Stimulated activated naive CD4-positive, alpha-beta T cell treated with Interleukin-2 at 50 U/mL for 16 hours (primary cell): ENCODE results near the gene EGFL8.
A peak's percentile ranks its signal among the peaks of the same experiment; 100 is the strongest.

Experiments used
- DNase-seq: peaks from one replicate; lab custom pipeline; 2025; lab: John Stamatoyannopoulos, UW

The EGFL8 gene

DNA sequence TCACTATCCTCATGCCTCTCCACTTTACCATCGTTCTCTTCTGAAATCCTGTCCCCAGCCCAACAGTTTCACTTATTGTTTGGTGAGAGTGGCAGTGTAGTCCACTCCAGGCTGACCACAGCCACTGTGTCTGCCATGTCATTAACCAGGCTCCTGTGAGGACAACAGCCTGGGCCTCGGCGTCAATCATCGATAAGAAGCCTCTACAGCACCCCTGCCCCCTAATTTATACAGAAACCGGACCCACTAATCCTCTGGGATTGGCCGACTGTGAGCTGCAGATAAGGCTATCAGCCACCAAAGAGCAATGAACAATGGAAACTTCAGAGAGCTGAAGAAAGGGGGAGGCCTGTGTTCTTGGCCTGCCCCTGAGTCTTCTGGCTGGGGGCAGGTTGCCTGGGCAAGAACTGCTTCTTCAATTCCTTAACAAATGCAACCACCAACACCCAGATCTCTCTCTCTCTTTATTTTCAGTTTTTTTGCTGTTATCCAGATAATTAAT is 3.4 kb downstream of the EGFL8 start:
- no peak for DNase-seq

DNA sequence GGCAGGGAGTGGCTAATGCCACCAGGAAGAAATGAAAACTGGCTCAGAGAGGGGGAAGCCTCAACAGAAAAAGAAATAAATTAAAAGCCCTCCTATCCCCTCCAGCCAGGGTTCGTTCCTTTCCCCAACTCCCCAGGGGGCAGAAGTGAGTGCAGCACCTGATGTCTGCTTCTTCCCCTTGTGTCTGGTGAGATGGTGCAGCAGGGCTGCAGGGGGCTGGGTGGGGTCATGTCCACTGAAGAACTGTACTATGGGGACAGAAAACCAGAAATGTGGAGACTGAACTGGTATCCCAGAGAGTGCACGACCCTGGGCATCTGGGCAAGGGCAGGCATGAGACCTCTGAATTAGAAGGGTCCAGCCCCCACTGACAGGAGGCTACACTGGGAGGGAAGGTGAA is 4.0 kb downstream of the EGFL8 start:
- DNase-seq = no peak

DNA sequence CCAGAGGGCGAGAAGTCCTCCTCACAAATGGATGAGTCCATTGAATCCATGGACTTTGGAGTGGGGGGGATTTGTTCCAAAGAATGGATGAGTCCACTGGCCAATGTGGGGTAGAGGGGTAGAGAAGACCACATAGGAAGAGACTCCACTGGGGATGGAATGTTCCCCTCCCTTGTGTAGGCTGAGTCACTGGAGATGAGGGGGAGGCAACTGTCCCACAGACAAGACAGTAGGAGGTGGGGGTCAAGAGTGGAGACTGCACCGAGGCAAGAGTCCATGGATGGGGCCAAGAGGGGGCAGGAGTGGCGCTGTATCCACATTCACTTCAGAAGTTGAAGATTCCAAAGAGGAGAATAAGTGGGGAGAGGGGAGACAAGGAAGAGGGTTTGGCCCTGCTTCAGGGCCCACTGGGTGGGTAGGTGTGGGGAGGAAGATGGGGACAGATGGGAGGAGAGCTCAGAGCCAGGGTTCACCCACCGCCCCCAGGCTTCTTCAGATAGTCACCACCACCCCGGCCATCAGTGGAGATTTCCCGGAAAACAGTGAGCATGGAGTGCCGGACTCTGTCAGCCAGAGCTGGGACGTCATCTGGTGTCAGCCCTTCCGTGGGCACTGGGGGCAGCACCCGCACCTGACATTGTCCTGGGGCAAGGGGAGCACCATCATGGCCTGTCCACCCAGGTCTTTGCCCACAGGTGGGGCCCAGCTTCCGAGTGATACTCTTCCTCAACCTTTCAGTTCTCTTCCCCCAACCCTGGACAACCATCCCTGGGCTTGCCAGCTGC is 4.6 kb downstream of the EGFL8 start:
- DNase-seq = no peak

DNA sequence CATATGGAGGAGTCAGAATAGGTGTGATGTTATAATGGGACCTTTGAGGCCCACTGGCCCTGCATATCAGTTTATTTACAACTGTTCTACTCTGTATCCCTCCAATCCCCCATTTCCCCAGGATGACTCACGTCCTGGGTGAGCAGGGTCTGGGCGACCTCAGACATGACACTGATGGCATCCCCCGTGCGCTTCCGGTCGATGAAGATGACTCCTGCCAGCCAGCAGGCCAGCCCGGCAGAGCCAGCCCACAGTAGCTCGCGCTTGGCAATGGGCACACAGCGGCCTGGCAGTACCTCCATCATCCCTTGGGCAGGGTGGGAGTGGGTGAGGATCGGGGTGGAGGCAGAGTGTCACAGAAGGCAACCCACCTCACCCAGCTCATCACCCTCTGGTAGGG is 5.9 kb downstream of the EGFL8 start:
- no peak for DNase-seq

GRCh38 chr6:32171234-32171633 is 6.8 kb downstream of the EGFL8 start:
- DNase-seq = no peak

- no peak for DNase-seq
Observed at GRCh38 chr6:32173051-32173727, 8.8 kb downstream of the EGFL8 start.

DNA sequence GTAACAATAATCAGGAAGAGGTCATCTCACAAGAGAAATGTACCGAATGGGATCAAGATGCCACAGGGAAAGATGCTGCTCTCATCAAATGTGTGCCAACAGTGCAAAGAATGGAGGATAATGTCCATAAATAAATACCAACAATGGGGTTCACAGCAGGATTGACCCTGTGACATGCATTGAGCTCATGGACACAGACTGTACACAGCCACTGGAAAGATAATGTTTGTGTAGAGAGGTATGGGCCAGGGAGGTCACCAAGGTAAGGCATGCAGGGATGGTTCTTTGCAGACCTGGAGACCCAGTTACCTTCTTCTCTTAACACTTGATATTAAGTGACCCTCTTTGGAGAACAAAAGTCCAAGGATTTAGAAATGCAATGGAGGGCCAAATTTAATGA is 10.0 kb downstream of the EGFL8 start:
- DNase-seq = no peak

GRCh38 chr6:32175322-32175710 is 10.9 kb downstream of the EGFL8 start:
- no peak for DNase-seq

GRCh38 chr6:32175711-32176475 is 11.5 kb downstream of the EGFL8 start, which contains the start of gene AGPAT1:
TSS of gene AGPAT1 (minus strand) at chr6:32176084. CDS start at chr6:32171496, 4,588 bp downstream.
- DNase-seq = peak; percentile 95

DNA sequence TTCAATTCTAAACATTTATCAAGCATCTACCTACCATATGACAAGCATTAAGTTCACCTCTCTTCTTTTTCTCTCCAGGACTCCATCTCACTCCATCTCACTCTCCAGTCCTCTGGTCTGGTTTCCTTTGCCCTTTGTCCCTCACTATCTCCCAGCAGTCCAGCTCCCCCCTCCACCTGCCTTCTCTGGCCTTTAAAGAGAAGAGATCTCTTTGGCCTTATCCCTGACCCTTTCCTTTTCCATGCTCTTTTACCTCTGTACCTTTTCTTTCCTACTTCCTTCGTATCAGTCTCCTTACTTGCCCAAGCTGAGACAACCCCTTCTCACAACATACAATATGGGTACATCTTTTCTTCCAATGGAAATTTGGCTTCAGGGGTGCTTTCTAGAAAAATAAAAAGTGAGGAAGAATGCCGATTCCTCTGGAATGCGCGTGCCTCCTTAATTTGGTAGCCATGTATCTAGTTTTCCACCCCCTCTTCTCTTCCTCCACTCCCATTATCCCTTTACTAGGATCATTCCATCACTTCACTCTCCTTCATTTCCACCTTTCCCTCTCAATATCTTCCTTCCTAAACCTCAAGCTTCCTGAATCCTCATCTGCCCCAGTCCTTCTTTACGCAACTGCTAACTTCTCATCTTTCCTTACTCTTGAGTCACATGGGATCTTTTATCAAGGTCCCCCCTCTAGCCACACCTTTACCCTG is 12.2 kb downstream of the EGFL8 start:
- DNase-seq = no peak

- peak; percentile 53 for DNase-seq
Observed at GRCh38 chr6:32177183-32177787, 12.9 kb downstream of the EGFL8 start.

DNA sequence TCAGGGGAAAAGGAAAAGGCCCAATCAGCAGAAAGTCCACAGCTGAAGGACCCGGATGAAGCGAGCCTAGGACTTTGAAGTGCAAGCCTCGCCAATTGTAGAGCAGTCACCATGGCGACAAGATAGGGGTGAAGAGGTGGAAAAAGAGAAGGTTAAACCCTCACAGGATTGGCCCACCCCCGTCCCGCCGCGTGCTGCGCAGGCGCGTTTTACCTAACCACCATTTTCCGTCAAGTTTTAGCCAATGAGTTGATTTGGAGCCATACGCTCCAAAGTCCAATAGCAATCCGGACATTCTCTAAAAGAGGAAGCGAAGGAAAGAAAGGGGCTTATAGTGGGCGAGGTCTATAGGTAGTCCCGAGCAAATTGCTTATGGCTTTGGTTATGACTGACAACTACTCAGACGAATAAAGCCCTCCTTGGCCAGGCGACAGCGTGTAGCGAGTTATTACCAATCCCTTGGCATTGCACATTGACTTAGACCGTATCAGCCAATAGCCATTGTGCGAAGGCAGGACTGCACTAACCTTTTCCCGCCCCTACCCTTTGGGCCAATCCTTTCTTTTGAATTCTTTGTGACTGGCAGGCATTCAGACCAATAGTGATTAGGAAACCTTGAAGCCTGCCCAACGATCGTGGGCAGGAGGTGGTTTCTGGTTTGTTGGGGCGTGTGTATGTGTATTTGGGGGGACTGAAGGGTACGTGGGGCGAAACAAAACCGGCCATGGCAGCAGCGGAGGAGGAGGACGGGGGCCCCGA is 13.6 kb downstream of the EGFL8 start, which contains the start of gene RNF5:
RNF5 (plus strand) TSS at position 618 of the 759 bp plus-strand sequence; CDS start at position 725, 107 bp downstream.
- peak; percentile 92 for DNase-seq

DNA sequence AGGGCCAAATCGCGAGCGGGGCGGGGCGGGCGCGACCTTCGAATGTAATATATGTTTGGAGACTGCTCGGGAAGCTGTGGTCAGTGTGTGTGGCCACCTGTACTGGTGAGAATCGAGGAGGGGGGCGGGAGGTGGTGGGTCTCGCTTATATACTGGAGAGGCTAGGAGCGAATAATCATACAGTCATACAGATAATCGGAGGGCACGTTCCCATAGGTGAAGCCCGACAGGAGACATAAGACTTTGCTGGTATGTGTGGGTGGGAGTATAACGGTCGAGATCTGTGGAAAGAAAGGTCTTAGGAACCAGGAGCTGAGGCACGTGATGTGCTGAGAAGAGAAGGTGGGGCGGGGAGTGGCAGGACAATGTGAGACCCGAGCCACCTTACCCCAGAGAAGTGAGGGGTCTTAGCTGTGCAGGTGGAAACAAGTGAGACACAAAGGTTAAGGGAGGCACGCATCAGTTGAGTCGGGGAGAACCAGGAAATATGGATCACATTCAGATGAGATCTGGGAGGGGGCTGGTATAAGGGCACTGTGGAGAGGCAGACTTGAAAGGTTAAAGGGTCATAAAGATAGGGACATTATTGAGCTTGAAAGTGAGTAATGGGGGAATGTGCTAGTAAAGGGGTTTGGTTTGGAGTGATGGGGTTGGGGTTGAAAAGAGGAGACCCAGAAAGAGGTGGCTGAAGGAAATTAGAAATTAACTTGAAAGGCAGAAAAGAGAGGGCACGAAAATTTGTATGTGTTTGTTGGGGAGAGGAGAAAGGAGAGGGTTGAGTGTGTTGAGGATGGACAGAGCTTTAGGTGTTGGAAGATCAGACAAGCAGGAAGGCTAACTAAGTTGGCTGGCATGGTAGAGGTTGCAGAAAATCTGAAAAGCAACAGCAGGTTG is 14.4 kb downstream of the EGFL8 start:
- no peak for DNase-seq

GRCh38 chr6:32179766-32180405 is 15.5 kb downstream of the EGFL8 start:
- DNase-seq = no peak

- no peak for DNase-seq
Observed at GRCh38 chr6:32181148-32181702, 16.8 kb downstream of the EGFL8 start.

- DNase-seq = no peak
Observed at GRCh38 chr6:32181915-32182529, 17.6 kb downstream of the EGFL8 start.

- no peak for DNase-seq
Observed at GRCh38 chr6:32182555-32182981, 18.2 kb downstream of the EGFL8 start.

GRCh38 chr6:32183030-32183429 is 18.6 kb downstream of the EGFL8 start:
- DNase-seq = no peak
